Measurements from ENCODE around the gene NRF1.
"Not testable (repeated sequence)": the region's sequence is repeated elsewhere in the genome, so short reads cannot be mapped to it uniquely, and the experiment has no call there.

- not testable (repeated sequence) for TF ChIP-seq POLR2AphosphoS5 (IDR thresholded peaks at IDR 0.05; ENCODE audit: borderline replicate concordance, low read depth, low read length); EZH2 (IDR thresholded peaks at IDR 0.05); FOXP2 (optimal IDR thresholded peaks at IDR 0.05; ENCODE audit: control extremely low read depth, extremely low read length, insufficient read depth)
These were observed 7.9 kb upstream of the NRF1 start for GRCh38 chr7:129603594-129603993.

All from SK-N-MC (cell line).